Epidermal melanocyte (primary cell): ENCODE data around the gene BDH1.

ENCODE experiments used
- DNase-seq: peaks from one replicate; pipeline ENCODE4 v3.0.0; 2011; ENCODE audit warnings: low spot score; ENCODE audit not compliant: insufficient read length

Gene BDH1

DNA sequence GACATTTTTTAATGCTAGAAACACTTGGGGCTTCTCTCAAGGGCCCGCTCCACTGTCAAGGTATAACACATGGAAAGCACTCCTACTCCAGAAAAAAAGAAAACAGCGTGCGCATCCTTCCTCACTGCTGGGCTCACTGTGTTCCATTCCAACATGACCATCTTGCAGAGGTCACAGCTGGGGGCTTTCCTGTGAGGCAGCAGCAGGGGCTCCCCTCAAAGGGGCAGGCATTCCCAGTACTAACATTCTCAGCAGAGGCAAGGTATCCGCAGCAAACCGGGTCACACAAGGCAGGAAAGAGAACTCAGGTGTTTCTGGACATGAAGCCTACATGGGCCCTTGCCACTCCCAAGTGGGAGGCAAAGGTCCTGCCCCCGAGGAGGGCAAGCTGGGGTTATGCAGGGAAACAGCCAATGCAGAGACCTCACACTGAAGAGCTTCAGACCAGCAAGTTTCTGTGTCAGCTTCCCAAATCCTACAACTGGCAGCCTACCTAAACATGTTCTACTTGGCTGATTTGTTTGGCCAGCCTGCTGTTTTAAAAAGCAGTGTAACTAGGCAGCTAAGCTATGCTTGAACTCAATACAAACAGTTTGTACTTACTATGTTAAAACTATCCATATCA lies 6.4 kb downstream of the BDH1 start:
- no peak for DNase-seq

DNA sequence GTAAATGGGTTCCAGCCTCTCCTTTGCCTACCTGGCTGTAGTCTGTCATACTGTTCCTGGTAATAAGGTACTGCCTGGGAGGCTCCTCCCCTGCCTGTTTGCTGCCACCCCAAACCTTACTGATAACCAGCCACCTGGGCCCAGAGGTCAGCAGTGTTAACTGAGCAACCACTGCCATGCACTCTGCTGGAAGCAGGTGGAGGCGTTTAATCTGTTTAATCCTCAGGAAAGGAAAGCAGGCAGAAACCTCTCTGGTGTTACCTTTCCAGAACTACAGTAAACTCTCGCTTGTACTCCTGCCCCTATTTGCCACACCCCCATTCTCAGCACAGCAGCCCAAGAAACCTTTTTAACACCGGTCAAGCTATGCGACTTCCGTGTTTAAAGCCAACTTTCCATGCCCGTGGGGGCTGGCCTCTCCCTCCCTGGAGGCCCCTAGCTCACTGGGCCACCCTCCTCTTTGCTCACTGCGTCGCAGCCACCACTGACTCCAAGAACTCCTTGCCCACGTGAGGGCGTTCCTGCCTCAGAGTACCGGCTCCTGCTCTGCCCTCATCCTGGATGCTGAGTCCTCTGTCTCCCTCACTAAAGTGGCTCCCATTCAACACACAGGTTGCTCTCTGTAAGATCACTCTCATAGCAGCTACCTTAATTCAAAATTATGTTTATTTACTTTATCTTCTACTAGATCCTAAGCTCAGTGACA lies 8.3 kb downstream of the BDH1 start:
- DNase-seq: no peak

DNA sequence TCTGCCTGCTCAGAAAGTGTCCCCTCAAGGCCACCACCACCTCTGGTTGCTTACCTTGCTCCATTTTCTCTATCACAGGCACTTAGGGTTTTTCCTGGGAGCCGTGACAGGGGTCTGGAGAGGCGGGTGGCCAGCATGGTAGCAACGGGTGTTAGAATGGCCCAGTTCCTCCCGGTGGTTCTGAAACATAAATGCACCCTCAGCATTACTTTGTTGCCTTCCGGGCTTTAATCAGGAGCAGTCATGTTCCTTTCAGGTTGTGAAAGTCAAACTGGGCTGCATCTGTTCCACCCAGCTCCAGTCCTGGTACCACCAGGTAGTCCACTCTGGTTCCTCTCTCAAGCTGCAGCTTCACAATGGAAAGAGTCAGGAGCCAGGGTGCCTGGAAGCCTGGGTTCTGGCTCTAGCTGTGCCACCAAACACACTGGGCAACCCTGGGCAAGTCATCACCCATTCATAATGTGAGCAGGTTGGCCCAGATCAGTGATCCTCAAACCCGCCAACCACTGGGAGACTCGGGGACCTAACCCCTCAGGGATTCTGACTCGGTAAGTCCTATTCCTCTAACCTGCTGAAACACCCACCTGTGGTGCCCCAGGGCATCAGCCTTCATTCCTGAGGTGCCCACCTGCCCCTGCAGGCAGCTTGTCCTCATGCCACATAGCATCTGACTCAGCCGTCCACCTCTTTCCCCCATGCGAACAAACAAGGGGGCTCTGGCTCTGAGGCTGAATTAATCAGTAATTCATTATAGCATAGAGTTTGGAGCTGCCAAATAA lies 9.3 kb downstream of the BDH1 start:
- DNase-seq: no peak

DNA sequence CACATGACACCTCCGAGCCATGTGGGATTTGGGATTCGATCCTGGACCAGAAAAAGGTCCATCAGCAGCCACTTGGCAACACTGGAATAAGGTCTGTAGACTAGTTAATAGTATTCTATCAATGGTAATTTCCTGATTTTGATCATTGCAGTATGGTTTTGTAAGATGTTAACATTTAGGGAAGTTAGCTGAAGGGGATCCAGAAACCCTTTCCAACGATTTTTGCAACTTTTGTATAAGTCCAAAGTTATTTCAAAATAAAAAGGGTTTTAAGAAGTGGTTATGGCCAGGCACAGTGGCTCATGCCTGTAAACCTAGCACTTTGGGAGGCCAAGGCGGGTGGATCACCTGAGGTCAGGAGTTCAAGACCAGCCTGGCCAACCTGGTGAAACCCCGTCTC lies 10.2 kb downstream of the BDH1 start:
- DNase-seq: no peak

DNA sequence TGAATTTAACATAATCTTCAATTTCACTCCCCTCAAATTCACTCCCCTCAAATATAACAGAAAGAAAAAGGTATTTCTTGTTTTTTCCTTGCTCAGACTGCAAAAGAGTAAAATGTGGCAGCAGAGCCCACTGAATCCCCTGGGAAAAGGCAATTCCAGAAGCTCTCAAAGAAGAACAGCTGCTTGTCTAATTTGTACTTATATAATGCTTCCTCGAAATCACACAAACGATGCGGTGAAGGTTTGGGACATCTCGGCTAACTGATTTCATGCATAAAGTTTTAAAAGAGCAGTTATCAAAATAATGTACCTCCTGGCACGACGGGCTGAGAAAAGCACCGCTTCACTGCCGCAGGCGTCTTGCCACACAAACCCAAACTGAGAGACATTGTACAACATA lies 10.7 kb downstream of the BDH1 start:
- no peak for DNase-seq

DNA sequence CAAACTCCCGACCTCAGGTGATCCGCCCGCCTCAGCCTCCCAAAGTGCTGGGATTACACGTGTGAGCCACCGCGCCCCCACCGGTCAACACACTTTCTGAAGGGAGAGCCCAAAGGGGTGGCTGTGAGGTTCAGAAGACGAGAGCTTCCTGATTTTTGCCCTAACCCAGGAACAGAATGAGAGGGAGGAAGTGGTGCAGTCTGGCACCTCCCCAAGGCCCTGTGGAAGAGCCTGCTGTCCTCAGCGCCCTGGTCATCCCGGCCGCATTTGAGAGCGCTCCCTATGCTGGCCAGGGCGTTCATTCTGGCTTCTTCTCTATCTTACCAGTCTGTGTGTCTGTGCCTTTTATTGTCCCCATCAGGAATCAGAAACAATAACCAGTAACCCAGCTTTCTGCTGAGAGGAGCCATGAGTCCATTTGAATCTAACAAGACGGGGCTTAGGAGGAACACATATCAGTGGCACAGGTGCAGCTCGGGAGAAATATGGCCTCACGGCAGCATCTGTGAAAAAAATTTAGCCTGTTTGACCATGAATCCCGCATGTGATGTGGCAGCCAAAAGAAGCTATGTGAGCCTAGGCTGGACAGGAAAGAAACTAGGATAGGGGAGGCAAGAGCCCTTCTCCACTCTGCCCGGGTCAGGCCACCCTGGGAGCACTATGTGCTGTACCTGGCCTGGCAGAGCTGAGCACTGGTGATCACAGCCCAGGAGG lies 12.9 kb downstream of the BDH1 start:
- DNase-seq: no peak

DNA sequence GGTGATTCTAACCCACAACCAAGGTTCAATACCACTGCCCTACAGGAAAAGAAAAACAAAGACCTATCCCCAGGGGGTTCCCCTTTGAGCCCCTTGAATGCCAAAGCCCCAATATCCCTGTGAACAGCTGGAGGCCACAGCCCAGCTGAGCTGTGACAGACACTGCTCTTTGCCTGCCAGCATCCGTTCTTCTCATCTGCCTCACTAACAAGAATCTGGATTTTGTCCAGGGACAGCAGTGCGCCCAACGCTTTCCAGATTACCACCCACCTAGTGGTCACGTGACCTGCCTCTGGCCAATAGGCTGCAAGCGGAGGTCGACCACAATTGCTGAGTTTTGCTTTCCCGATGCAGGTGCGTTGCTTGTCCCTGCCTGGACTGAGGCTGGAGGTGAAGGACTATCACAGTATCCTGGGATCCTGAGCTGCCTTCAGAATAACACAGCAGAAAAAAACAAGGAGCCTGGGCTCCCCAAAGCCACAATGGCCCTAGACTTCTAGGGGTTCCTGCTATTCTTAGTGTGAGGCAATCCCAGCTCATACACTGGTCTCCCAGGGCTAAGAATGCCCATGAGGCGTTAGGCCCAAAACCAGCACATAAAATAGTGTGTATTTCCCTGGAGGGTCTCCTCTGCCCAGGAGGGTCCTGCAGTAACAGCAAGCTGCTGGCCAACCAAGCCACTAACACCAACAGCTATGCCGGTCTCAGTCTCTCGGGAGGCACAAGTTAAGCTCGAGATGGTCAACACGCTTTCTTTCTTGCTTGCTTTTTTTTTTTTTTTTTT lies 13.8 kb downstream of the BDH1 start:
- no peak for DNase-seq

DNA sequence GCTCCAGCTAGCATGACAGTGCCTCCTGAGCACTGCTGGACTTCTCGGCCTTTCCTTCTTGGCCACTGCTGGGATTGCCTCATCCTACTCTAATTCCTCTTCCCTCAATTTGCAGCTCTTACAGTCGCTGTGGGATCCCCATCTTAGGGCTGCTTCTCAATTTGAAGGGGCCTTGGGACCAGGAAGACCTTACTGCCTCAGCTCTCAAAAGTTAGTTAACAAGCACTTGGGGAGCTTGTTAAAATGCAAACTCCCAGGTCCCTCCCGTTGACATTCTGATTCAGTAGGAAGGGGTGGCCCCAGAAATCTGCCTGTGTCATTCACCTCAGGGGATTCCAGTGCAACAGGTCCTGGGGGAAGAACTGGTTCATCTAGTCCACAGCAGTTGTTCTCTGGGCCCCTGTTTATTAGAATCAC lies 14.8 kb downstream of the BDH1 start:
- no peak for DNase-seq

DNA sequence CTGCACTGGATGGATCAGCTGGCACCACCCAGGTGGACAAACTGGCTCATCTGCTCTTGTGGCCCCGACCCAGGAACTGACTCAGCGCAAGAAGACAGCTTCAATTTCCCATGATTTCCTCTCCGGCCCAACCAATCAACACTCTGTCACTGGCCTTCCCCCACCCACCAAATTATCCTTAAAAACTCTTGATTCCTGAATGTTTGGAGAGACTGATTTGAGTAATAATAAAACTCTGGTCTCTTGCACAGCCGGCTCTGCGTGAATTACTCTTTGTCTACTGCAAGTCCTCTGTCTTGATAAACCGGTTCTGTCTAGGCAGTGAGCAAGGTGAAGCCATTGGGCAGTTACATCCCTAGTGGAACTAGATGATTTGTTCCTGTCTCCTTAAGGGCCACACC lies 16.1 kb downstream of the BDH1 start:
- no peak for DNase-seq

DNA sequence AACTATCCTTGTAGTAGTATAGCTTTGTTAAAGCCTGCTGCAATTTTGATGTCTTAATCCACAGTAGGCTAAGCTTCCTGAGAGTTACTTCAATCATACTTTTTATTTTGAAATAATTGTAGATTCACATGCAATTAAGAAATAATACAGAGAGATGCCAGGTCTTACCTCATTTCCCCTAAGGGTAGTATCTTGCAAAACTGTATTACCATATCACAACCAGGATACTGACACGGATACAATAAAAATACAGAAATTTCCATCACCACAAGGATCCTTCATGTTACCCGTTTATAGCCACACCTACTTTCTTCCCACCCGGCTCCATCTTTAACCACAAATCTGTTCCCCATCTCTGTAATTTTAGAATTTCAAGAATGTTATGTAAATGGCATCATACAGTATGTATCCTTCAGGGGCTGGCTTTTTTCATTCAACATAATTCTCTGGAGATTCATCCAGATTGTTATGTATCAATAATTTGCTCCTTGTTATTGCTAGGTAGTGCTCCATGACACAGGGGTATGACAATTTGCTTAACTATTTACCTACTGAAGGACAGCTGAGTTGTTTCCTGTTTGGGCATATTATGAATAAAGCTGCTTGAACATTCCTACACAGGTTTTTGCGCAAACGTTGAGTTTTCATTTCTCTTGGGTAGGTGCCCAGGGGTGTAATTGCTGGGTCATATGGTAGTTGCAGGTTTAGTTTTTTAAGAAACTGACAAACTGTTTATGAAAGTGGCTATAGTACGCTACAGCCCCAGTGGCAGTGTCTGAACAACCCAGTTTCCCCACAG lies 21.6 kb downstream of the BDH1 start:
- DNase-seq: no peak

DNA sequence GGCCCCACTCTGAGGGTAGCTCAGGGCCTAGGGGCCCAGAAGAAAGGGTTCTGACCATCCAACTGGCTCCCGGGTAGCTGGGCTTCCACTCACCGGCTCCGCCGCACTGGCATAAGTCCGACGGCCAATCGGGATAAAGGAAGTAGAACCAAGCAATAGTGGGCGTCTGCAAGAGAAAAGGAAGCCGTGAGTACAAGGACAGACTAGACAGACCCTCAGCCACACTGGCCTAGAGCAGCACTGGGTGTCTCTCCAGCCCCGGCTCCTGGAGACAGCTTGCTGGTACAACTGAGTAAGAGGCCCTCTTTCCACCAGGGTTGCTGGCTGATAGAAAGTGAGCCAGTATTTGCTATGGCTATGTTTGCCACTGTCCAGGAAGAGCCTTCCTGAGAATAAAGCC lies 22.4 kb downstream of the BDH1 start:
- DNase-seq: no peak

DNA sequence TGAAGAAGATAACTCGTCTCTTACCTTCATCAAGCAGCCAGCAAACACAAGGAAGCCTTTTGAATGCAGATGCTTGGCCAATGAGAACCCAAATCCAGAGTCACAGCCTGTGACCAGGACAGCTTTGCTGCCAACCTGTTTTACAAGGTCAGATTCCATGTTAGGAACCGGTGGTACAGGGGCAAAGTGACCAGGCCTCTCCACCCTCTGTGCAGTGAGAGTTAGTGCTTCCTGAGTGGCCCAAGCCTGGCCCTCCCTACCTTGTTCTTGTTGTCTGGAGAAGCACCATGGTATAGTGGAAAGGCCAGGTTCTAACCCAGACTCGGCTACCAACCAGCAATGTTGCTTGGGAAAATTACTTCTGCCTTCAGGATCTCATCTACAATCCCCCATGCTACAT lies 23.4 kb downstream of the BDH1 start:
- no peak for DNase-seq

DNA sequence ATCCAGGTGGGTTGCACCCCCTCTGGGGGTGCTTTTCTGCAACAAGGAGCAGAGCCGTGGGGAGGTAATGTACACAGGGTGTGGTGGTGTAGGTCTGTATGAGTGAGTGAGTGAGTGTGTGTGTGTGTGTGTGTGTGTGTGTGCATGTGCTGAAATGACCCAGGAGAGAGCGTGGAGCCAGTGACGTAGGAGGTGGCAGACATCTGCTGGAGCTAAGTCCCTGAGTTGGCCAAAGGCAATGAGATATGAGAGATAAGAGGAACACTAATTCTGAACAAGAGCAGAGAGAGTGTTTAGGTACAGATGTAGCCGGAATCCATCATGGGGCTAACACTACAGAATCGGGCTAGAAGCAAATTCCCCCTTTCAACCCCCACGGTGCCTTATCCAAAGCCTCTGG lies 27.6 kb downstream of the BDH1 start:
- no peak for DNase-seq

DNA sequence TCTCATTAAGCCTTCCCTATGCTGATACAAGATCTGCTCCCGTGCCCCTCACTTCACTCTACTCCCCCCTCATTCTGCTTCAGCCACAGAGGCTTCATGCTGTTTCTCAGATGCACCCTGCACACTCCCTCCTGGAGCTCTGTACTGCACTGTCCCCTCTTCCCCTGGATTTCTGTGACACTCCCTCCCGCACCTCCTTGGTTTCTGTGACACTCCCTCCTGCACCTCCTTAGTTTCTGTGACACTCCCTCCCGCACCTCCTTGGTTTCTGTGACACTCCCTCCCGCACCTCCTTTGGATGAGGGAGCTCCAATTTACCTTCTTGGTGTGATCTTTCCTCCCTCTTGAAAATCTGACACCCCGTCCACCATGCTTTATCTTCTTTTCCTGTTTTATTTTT lies 28.2 kb downstream of the BDH1 start:
- no peak for DNase-seq

DNA sequence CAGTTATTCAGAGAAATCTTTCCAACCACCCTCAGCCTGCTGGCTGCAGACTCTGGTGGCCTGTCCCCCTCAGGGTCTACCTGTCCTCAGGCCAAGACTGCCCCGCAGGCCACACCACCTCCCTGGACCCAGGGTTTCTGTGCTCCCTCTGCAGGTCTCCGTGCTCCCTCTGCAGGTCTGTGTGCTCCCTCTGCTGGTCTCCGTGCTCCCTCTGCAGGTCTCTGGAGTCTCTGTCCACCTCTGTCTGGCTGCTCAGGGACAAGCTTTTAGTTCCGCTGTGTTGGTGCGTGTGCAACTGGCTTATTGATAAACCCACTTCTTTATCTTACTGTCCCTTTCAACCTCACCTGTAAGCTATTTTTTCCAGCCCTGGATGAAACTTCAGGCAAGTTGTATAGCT lies 30.1 kb downstream of the BDH1 start:
- no peak for DNase-seq

DNA sequence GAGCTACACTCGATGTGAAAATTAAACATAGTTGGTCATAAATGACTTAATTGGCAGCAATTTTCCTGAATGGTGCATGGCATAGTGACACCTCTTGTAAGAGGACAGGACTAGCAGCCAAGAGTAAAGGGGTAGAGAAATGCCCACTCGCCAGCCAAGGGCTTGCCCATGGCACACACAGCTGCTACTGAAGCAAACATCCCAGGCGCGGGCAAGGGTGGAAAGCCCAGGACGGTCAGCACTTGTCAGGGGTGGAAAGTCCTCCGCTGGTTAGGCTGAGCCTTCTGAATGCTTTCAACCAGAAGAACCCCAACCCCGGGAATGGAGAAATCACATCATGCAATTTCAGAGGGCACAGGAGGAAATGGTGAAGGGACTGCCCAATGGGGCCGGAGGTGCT lies 31.6 kb downstream of the BDH1 start:
- no peak for DNase-seq

DNA sequence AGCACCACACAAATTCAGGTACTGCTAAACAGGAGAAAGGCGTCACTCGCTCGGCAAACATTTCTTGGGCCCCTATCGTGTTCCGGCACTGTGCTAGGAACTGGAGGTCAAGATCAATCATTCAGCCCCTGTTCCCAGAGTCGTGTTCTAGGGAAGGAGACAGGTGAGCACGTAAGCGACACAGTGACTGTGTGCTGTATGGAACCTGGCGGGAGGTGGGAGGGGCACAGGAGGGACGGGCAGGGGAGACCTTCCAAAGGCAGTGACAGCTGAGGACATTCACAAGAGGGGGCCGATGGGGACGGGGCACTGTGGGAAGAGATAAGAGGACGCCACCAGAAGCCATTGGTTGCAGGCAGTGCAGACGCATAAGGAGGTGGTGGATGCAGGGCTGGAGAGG lies 32.2 kb downstream of the BDH1 start:
- DNase-seq: no peak

DNA sequence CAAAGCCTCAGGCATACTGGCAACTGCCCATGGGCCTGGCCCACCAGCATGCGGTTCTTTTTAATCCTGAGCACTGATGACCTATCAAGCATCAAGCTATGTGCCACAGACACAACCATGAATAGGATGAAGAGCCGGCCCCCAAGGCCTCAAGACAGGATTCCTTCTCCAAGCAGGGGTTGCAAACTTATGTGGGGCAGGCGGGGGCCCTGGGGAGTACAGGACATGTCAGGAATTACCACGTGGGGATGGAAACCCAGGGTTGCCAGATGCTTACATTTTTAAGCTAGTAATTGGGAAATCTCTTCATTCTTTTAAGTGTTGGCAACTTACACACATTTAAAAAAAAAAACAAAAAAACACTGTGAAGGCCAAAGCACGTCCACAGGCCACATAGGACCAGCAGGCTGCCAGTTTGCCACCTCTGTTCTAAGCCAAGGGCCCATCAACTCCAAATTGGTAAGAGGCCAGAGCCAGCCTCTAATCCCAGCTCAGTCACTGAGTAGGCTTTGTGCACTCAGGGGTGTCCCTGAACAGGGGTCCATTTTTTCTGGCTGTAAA lies 32.8 kb downstream of the BDH1 start:
- peak; percentile 68 for DNase-seq

DNA sequence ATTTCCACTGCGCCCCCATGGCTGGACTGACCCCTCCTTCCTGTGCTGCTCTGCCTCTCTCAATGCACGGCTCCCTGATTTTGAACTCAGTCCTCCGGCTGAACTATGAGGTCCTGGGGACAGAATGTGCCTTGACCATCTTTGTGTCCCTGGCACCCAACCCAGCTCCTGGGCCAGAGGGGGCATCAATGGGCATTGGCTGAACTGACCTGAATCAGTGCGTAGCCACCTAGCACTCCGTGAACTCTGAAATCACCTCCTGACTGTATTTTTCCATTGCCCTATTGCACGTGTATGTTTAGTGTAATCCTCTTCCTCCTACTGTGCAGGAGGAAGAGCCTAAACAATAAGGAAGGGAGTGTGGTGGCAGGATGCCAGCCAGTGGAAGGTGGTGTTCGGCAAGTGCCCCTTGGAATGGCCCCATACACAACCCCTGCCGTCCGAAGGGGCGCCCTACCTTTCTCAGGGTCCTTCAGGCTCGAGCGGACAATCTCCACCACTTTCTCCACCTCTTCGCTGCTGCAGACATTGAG lies 33.5 kb downstream of the BDH1 start:
- no peak for DNase-seq
